MM.1S (cell line): ENCODE results near the gene TEX19.
"Not testable (repeated sequence)": the region's sequence is repeated elsewhere in the genome, so short reads cannot be mapped to it uniquely, and the experiment has no call there.

Experiments
- EZH2 ChIP-seq: fragments of 300-600 bp; sonication (generic); optimal IDR thresholded peaks from 2 replicates; pipeline ENCODE3; 2017; ENCODE audit warnings: low read depth, mild to moderate bottlenecking, antibody characterized with exemption, low read length, mixed read lengths
- TF ChIP-seq, protein P1 (sequence below): fragments of 300-600 bp; sonication (generic); IDR thresholded peaks from 2 replicates; pipeline ENCODE4 v1.5.1; 2016; ENCODE audit warnings: antibody characterized with exemption, low read length, mixed read lengths

DNA sequence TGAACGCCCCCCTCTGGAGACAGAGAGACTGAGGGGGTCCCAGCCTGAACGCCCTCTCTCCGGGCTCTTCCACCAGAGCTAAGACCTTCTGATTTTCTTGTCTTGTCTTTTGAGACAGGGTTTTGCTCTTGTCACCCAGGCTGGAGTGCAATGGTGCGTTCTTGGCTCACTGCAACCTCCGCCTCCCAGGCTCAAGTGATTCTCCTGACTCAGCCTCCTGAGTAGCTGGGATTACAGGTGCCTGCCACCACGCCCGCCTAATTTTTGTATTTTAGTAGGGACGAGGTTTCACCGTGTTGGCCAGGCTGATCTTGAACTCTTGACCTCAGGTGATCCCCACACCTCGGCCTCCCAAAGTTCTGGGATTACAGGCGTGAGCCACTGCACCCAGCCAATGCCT, 11.1 kb upstream of the TEX19 start:
- TF ChIP-seq, protein P1, sequence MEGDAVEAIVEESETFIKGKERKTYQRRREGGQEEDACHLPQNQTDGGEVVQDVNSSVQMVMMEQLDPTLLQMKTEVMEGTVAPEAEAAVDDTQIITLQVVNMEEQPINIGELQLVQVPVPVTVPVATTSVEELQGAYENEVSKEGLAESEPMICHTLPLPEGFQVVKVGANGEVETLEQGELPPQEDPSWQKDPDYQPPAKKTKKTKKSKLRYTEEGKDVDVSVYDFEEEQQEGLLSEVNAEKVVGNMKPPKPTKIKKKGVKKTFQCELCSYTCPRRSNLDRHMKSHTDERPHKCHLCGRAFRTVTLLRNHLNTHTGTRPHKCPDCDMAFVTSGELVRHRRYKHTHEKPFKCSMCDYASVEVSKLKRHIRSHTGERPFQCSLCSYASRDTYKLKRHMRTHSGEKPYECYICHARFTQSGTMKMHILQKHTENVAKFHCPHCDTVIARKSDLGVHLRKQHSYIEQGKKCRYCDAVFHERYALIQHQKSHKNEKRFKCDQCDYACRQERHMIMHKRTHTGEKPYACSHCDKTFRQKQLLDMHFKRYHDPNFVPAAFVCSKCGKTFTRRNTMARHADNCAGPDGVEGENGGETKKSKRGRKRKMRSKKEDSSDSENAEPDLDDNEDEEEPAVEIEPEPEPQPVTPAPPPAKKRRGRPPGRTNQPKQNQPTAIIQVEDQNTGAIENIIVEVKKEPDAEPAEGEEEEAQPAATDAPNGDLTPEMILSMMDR, result not testable (repeated sequence)
- not testable (repeated sequence) for TF ChIP-seq EZH2
